HEK293 (cell line): ENCODE results near the gene WIPF3.

ENCODE experiments used
- CTCF ChIA-PET: fragments of 350-600 bp; formaldehyde crosslinking; extraction: SDS; loops from one replicate; lab custom pipeline; 2021; ENCODE audit warnings: antibody characterized with exemption; lab: Yijun Ruan, JAX
- POLR2A ChIA-PET: fragments of 300-600 bp; formaldehyde crosslinking; extraction: SDS; loops from one replicate; lab custom pipeline; 2020; ENCODE audit warnings: antibody characterized with exemption, inconsistent platforms; lab: Yijun Ruan, JAX
- H3K27ac ChIP-seq: fragments of 200-500 bp; sonication (Bioruptor generic); 2 replicates; pipeline ENCODE4 v1.5.1; 2014; ENCODE audit warnings: low read depth, low read length, control low read depth, inconsistent platforms; ENCODE audit errors: extremely low read depth
- H3K36me3 ChIP-seq, 2 experiments: fragments of 200-500 bp in 1 of 2; sonication (Bioruptor generic) in 1 of 2; 1 replicate in 1 of 2; 2 replicates in 1 of 2; pipeline ENCODE4 v1.5.1; 2014 to 2017; ENCODE audit warnings: inconsistent platforms in 2 of 2, low read length in 2 of 2; ENCODE audit not compliant: control insufficient read depth in 2 of 2, insufficient read depth in 1 of 2
- H3K4me1 ChIP-seq: fragments of 200-500 bp; sonication (Bioruptor generic); 2 replicates; pipeline ENCODE4 v1.5.1; 2014; ENCODE audit warnings: mild to moderate bottlenecking, low read length, inconsistent platforms; ENCODE audit not compliant: control insufficient read depth, insufficient read depth
- H3K4me3 ChIP-seq: 2 replicates; pipeline ENCODE4 v1.5.1; 2011; ENCODE audit warnings: low read depth, mild to moderate bottlenecking, control low read depth, low read length, moderate library complexity
- H3K9me3 ChIP-seq: fragments of 200-500 bp; sonication (Bioruptor generic); 2 replicates; pipeline ENCODE4 v1.5.1; 2014; ENCODE audit warnings: low read depth, low read length, inconsistent platforms; ENCODE audit not compliant: control insufficient read depth, insufficient read depth
- GLIS1 ChIP-seq: fragments of 450-650 bp; formaldehyde crosslinking; IDR thresholded peaks from 2 replicates; pipeline ENCODE4 v1.5.1; 2016; ENCODE audit warnings: missing biosample characterization, missing genetic modification characterization
- HOXA7 ChIP-seq: sonication (generic); formaldehyde crosslinking; IDR thresholded peaks from 2 replicates; pipeline ENCODE4 v1.8.1; 2022; ENCODE audit warnings: missing genetic modification reagents, borderline replicate concordance
- HOXC10 ChIP-seq: sonication (generic); formaldehyde crosslinking; IDR thresholded peaks from 2 replicates; pipeline ENCODE4 v1.8.1; 2023; ENCODE audit warnings: mild to moderate bottlenecking, missing genetic modification reagents
- KLF17 ChIP-seq: fragments of 450-650 bp; formaldehyde crosslinking; IDR thresholded peaks from 2 replicates; pipeline ENCODE4 v1.5.1; 2016; ENCODE audit warnings: missing biosample characterization, missing genetic modification characterization
- KLF8 ChIP-seq: fragments of 450-650 bp; formaldehyde crosslinking; IDR thresholded peaks from 2 replicates; pipeline ENCODE4 v1.5.1; 2016; ENCODE audit warnings: missing biosample characterization, missing genetic modification characterization
- KLF9 ChIP-seq: fragments of 450-650 bp; formaldehyde crosslinking; IDR thresholded peaks from 2 replicates; pipeline ENCODE4 v1.5.1; 2016; ENCODE audit warnings: missing biosample characterization, missing genetic modification characterization, low read depth
- PRDM4 ChIP-seq: fragments of 450-650 bp; formaldehyde crosslinking; IDR thresholded peaks from 2 replicates; pipeline ENCODE4 v1.5.1; 2017; ENCODE audit warnings: missing biosample characterization, missing genetic modification characterization
- YY2 ChIP-seq: fragments of 450-650 bp; formaldehyde crosslinking; IDR thresholded peaks from 2 replicates; pipeline ENCODE4 v1.5.1; 2016; ENCODE audit warnings: missing biosample characterization, missing genetic modification characterization
- ZBTB21 ChIP-seq: fragments of 450-650 bp; formaldehyde crosslinking; IDR thresholded peaks from 2 replicates; pipeline ENCODE4 v1.5.1; 2017; ENCODE audit warnings: missing biosample characterization, missing genetic modification characterization
- ZEB2 ChIP-seq: fragments of 450-650 bp; formaldehyde crosslinking; IDR thresholded peaks from 2 replicates; pipeline ENCODE4 v1.5.1; 2016; ENCODE audit warnings: missing biosample characterization, missing genetic modification characterization
- ZNF140 ChIP-seq: fragments of 450-650 bp; formaldehyde crosslinking; IDR thresholded peaks from 2 replicates; pipeline ENCODE4 v1.5.1; 2016; ENCODE audit warnings: missing biosample characterization, missing genetic modification characterization
- ZNF16 ChIP-seq: fragments of 450-650 bp; formaldehyde crosslinking; IDR thresholded peaks from 2 replicates; pipeline ENCODE4 v1.5.1; 2016; ENCODE audit warnings: low read depth, missing biosample characterization, missing genetic modification characterization
- ZNF19 ChIP-seq: fragments of 450-650 bp; formaldehyde crosslinking; IDR thresholded peaks from 2 replicates; pipeline ENCODE4; 2016; ENCODE audit warnings: missing biosample characterization, missing genetic modification characterization, low read depth
- ZNF23 ChIP-seq: fragments of 450-650 bp; formaldehyde crosslinking; IDR thresholded peaks from 2 replicates; pipeline ENCODE4 v1.5.1; 2016; ENCODE audit warnings: missing biosample characterization, missing genetic modification characterization, borderline replicate concordance
- ZNF311 ChIP-seq: fragments of 450-650 bp; formaldehyde crosslinking; IDR thresholded peaks from 2 replicates; pipeline ENCODE4 v1.5.1; 2017; ENCODE audit warnings: missing biosample characterization, missing genetic modification characterization, borderline replicate concordance
- ZNF473 ChIP-seq: fragments of 450-650 bp; formaldehyde crosslinking; IDR thresholded peaks from 2 replicates; pipeline ENCODE4 v1.5.1; 2017; ENCODE audit warnings: missing biosample characterization, missing genetic modification characterization
- ZNF510 ChIP-seq: fragments of 450-650 bp; formaldehyde crosslinking; IDR thresholded peaks from 2 replicates; pipeline ENCODE4 v1.5.1; 2018; ENCODE audit warnings: mild to moderate bottlenecking, missing genetic modification characterization, missing biosample characterization; ENCODE audit not compliant: insufficient replicate concordance
- ZNF610 ChIP-seq: fragments of 450-650 bp; formaldehyde crosslinking; IDR thresholded peaks from 2 replicates; pipeline ENCODE4 v1.5.1; 2016; ENCODE audit warnings: missing biosample characterization, missing genetic modification characterization, borderline replicate concordance
- ZNF623 ChIP-seq: fragments of 450-650 bp; formaldehyde crosslinking; IDR thresholded peaks from 2 replicates; pipeline ENCODE4 v1.5.1; 2016; ENCODE audit warnings: missing biosample characterization, missing genetic modification characterization
- ZNF837 ChIP-seq: fragments of 450-650 bp; formaldehyde crosslinking; IDR thresholded peaks from 2 replicates; pipeline ENCODE4 v1.5.1; 2016; ENCODE audit warnings: missing biosample characterization, missing genetic modification characterization
- TF ChIP-seq, protein P1 (sequence below): fragments of 450-650 bp; formaldehyde crosslinking; IDR thresholded peaks from 2 replicates; pipeline ENCODE4 v1.5.1; 2016; ENCODE audit warnings: missing biosample characterization, missing genetic modification characterization
- TF ChIP-seq, protein P2 (sequence below): fragments of 450-650 bp; formaldehyde crosslinking; IDR thresholded peaks from 2 replicates; pipeline ENCODE4 v1.5.1; 2016; ENCODE audit warnings: missing biosample characterization, missing genetic modification characterization
- TF ChIP-seq, protein P3 (sequence below): fragments of 450-650 bp; formaldehyde crosslinking; IDR thresholded peaks from 2 replicates; pipeline ENCODE4 v1.5.1; 2017; ENCODE audit warnings: missing biosample characterization, missing genetic modification characterization

The WIPF3 gene

DNA sequence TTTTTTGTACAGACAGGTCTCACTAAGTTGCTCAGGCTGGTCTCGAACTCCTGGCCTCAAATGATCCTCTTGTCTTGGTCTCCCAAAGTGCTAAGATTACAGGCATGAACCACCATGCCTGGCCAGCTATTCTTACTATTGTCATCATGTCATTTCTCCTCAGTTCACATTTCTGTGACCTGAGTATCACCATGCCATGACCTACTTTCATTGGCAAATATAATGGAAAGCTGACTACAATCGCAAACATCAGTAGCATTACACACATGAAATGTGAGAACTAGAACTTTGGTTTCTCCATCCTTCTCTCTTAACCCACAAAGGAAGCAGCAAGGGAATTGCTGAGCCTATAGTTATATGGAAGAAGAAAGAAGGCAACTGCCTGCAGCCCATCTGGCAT is 26.0 kb upstream of the WIPF3 start (continued):
- TF ChIP-seq ZEB2 (tag by site-specific recombination): no peak
- no peak for TF ChIP-seq ZNF140 (tag by site-specific recombination)
- TF ChIP-seq KLF17 (tag by site-specific recombination): no peak
- TF ChIP-seq, protein P1, sequence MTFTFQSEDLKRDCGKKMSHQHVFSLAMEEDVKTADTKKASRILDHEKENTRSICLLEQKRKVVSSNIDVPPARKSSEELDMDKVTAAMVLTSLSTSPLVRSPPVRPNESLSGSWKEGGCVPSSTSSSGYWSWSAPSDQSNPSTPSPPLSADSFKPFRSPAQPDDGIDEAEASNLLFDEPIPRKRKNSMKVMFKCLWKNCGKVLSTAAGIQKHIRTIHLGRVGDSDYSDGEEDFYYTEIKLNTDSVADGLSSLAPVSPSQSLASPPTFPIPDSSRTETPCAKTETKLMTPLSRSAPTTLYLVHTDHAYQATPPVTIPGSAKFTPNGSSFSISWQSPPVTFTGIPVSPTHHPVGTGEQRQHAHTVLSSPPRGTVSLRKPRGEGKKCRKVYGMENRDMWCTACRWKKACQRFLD: no peak
- no peak for TF ChIP-seq ZNF837 (tag by site-specific recombination)
- no peak for TF ChIP-seq ZNF623 (tag by site-specific recombination)

GRCh38 chr7:29783671-29784070 is 22.6 kb upstream of the WIPF3 start:
- Histone ChIP-seq H3K9me3 (no peaks in the 10 kb centered on the region), H3K4me1 (no peaks in the 10 kb centered on the region), H3K36me3 (no peaks in the 10 kb centered on the region), H3K4me3 (no peak overlapping the region), H3K27ac (no peak overlapping the region)
- TF ChIP-seq ZNF19 (no peak), ZNF610 (tag by site-specific recombination) (no peak), GLIS1 (tag by site-specific recombination) (no peak), KLF9 (tag by site-specific recombination) (no peak), HOXA7 (CRISPR knock-in tag) (no peak), ZNF16 (tag by site-specific recombination) (no peak), HOXC10 (CRISPR knock-in tag) (no peak), ZNF311 (tag by site-specific recombination) (no peak), ZNF473 (tag by site-specific recombination) (no peak), ZBTB21 (tag by site-specific recombination) (no peak), KLF8 (tag by site-specific recombination) (no peak), YY2 (tag by site-specific recombination) (no peak), PRDM4 (tag by site-specific recombination) (no peak), KLF17 (tag by site-specific recombination) (no peak), ZNF23 (tag by site-specific recombination) (no peak), ZNF510 (no peak)
- TF ChIP-seq, protein P2, sequence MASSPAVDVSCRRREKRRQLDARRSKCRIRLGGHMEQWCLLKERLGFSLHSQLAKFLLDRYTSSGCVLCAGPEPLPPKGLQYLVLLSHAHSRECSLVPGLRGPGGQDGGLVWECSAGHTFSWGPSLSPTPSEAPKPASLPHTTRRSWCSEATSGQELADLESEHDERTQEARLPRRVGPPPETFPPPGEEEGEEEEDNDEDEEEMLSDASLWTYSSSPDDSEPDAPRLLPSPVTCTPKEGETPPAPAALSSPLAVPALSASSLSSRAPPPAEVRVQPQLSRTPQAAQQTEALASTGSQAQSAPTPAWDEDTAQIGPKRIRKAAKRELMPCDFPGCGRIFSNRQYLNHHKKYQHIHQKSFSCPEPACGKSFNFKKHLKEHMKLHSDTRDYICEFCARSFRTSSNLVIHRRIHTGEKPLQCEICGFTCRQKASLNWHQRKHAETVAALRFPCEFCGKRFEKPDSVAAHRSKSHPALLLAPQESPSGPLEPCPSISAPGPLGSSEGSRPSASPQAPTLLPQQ (tag by site-specific recombination): no peak
- TF ChIP-seq, protein P3, sequence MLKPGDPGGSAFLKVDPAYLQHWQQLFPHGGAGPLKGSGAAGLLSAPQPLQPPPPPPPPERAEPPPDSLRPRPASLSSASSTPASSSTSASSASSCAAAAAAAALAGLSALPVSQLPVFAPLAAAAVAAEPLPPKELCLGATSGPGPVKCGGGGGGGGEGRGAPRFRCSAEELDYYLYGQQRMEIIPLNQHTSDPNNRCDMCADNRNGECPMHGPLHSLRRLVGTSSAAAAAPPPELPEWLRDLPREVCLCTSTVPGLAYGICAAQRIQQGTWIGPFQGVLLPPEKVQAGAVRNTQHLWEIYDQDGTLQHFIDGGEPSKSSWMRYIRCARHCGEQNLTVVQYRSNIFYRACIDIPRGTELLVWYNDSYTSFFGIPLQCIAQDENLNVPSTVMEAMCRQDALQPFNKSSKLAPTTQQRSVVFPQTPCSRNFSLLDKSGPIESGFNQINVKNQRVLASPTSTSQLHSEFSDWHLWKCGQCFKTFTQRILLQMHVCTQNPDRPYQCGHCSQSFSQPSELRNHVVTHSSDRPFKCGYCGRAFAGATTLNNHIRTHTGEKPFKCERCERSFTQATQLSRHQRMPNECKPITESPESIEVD (tag by site-specific recombination): no peak
- CTCF ChIA-PET: interaction anchor here (0.6 kb wide), 1 partner anchor 279 kb away, joined by 3 read pairs; no protein-coding TSS in a partner anchor
- POLR2A ChIA-PET: no interaction called here
